ENCODE data around the gene ESPL1.

The ESPL1 gene

GRCh38 chr12:53340398-53340797, 72.3 kb downstream of the ESPL1 start:
- no peak for DNase-seq
- H3K9me3 Mint-ChIP-seq, result no peaks in the 10 kb centered on the region
- no peak overlapping the region for H3K27ac Mint-ChIP-seq
- H3K27me3 Mint-ChIP-seq, result peaks cover 35% of the 10 kb centered on the region
- no peak overlapping the region for H3K4me3 Mint-ChIP-seq
- no peaks in the 10 kb centered on the region for H3K36me3 Mint-ChIP-seq (ENCODE audit: low read depth)
- peaks cover 26% of the 10 kb centered on the region for H3K4me1 Mint-ChIP-seq (ENCODE audit: low read depth)

Measured in activated T-cell treated with anti-CD3 and anti-CD28 coated beads, Interleukin-2, amount 50 U/mL, for 24 hours (primary cell).